Astrocyte (in vitro differentiated cells and primary cell): ENCODE data around the gene TMEM79.

Source experiments
- CTCF ChIP-seq: IDR thresholded peaks from 2 replicates; pipeline ENCODE4 v1.5.1; 2011; ENCODE audit warnings: low read depth, mild to moderate bottlenecking, inconsistent platforms, low read length, moderate library complexity; ENCODE audit not compliant: insufficient read depth
- EZH2 ChIP-seq: IDR thresholded peaks from 2 replicates; pipeline ENCODE4 v1.6.1; 2012; ENCODE audit warnings: mild to moderate bottlenecking, low read length, inconsistent platforms; ENCODE audit not compliant: insufficient read depth

DNA sequence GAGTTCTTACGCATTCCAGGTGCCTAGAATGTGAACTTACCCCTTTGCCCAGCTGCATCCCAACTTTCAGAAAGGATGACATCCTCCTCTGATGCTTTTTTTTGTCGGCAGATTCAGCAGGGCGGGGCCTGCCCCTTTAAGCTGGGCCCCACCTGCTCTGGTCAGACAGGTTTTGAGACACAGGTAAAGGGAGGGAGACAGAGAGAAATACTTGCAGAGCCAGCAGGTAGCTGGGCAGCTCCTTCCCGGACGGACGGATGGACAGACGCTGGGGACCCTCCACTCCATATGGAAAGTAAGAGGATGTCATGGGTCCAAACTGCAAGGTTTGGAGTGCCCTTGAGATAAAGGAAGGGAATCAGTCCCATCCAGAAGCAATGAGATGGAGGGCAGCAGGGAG, at the start of gene TMEM79:
- TF ChIP-seq CTCF (no peak), EZH2 (no peak)
